ENCODE data around the gene CAV1.

DNA sequence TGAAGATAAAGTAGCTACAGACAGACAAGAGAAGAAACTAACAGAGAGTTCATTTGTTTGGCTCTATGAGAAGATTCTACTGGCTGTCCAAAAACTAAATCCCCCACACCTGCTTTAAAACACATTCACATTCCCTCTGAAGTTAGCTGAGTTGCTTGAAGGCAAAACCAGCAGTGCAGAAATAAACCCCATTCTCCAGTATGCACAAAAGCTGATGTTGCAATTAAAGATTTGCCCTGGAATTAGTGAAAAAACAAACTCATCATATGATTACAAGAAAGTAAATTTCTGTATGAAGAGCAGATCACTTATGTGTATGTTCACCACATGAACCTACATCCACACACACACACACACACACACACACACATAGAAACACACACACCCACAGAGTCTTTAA, 9.3 kb upstream of the CAV1 start:
- no peak for TF ChIP-seq POLR2A (IDR thresholded peaks at IDR 0.05)
- TF ChIP-seq, protein P1, sequence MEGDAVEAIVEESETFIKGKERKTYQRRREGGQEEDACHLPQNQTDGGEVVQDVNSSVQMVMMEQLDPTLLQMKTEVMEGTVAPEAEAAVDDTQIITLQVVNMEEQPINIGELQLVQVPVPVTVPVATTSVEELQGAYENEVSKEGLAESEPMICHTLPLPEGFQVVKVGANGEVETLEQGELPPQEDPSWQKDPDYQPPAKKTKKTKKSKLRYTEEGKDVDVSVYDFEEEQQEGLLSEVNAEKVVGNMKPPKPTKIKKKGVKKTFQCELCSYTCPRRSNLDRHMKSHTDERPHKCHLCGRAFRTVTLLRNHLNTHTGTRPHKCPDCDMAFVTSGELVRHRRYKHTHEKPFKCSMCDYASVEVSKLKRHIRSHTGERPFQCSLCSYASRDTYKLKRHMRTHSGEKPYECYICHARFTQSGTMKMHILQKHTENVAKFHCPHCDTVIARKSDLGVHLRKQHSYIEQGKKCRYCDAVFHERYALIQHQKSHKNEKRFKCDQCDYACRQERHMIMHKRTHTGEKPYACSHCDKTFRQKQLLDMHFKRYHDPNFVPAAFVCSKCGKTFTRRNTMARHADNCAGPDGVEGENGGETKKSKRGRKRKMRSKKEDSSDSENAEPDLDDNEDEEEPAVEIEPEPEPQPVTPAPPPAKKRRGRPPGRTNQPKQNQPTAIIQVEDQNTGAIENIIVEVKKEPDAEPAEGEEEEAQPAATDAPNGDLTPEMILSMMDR (IDR thresholded peaks at IDR 0.05): no peak
